ENCODE measurements around the gene NSUN4.
"Not testable (repeated sequence)": the region's sequence is repeated elsewhere in the genome, so short reads cannot be mapped to it uniquely, and the experiment has no call there.

Gene NSUN4

DNA sequence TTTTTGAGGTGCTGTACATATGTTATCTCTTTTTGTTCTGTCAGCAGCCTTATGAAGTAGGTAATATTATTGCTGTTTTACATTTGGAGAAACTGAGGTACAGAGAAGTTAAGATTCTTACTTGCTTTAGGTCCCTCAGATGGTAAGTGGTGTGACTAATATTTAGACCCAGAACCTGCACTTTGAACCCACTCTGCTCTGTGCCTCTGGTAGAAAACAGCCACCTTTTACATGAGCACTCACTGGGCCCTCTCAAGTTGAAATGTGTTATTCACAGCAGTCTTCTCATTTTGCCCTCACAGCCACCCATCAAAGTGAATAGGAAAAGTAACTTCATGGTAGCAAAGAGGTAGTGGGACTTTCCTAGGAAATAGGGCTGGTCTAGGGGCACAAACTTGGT, 4.7 kb downstream of the NSUN4 start:
- in situ Hi-C loops (cut with HindIII; ENCODE audit: low pct_ligation_motif_present, low pct_unique_long_range_greater_than_20kb, low sequenced_read_pairs) = no loop called here
- no peak for DNase-seq

DNA sequence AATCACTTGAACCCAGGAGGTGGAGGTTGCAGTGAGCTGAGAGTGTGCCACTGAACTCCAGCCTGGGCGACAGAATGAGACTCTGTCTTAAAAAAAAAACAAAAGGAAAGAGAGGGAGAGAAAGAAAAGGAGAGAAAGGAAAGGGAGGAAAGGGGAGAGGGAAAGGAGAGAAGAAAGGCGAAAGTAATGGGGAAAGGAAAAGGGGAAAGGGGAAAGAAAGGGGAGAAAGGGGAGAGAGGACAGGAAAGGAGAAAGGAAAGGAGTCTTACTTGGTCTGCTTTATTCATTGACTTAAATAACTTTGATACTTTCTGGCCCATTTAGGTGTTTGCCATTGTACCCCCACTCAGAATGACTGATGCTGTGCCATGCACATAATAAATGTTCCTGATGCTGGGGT, 11.8 kb downstream of the NSUN4 start:
- no peak for DNase-seq
- in situ Hi-C loops (cut with HindIII; ENCODE audit: low pct_ligation_motif_present, low pct_unique_long_range_greater_than_20kb, low sequenced_read_pairs) = no loop called here

DNA sequence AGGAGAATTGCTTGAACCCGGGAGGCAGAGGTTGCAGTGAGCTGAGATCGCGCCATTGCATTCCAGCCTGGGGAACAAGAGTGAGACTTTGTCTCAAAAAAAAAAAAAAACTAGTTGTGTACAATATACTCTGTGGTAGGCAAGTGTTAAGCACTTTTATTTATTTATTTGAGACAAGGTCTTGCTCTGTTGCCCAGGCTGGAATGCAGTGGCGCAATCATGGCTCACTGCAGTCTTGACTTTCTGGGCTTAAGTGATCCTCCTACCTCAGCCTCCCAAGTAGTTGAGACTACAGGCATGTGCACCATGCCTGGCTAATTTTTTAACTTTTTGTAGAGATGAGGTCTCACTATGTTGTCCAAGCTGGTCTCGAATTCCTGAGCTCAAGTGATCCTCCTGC, 15.3 kb downstream of the NSUN4 start:
- in situ Hi-C loops (cut with HindIII; ENCODE audit: low pct_ligation_motif_present, low pct_unique_long_range_greater_than_20kb, low sequenced_read_pairs); DNase-seq: not testable (repeated sequence)

DNA sequence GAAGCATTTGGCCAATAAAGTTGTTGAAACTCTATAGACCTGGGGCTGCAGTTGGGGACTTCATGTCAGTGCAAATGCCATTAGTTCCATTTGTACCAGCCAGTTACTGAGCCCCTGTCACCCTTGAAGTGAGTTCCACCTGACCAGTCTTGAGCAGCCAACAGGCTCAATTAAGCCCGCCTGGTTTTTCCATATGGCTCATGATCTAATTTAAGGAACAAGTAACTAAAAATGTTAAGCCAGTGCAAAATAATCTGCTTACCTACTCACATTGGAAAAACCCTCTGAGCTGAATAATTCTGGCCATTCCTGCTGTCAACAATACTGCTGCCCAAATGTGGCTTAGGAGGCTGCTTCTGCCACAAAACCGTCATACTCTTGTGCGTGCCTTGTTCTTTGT, 21.6 kb downstream of the NSUN4 start:
- in situ Hi-C loops (cut with HindIII; ENCODE audit: low pct_ligation_motif_present, low pct_unique_long_range_greater_than_20kb, low sequenced_read_pairs) = no loop called here
- no peak for DNase-seq

DNA sequence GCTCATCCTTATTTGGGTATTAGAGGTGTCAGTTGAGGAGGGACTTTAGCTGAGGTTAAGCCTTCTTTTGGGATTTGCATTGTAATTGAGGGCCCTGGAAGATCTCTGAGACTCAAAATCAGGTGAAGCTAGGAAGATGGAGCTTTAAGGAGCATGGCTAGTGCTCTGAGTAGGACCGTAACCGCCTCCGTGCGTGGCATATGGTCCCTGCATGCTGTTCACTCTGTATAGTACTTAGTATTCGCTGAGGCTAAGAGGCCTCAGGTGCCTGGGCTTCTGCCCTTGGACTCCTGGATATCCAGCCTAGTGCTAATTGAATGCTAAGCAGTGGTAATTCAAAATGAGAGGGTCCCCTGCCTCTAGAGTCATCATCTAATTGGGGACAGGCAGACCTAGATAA, 22.5 kb downstream of the NSUN4 start:
- in situ Hi-C loops (cut with HindIII; ENCODE audit: low pct_ligation_motif_present, low pct_unique_long_range_greater_than_20kb, low sequenced_read_pairs) = no loop called here
- DNase-seq = no peak

DNA sequence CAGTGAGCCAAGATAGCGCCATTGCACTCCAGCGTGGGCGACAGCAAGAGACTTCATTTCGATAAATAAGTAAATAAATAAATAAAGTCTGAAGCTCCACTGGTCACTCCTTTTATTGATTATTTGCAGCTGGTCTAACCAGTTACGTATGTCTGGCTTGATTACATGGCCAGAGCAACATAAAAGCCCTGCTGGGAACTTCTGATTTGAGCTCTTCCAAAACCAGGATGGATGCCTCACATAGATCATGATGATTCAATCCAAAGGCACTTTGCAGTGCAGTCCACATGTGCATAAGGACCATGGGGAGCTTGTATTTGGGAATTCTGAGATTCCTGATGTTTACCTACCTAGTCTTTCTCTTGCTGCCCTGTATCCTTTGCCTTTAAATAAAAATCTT, 24.0 kb downstream of the NSUN4 start:
- no peak for DNase-seq
- in situ Hi-C loops (cut with HindIII; ENCODE audit: low pct_ligation_motif_present, low pct_unique_long_range_greater_than_20kb, low sequenced_read_pairs) = no loop called here

DNA sequence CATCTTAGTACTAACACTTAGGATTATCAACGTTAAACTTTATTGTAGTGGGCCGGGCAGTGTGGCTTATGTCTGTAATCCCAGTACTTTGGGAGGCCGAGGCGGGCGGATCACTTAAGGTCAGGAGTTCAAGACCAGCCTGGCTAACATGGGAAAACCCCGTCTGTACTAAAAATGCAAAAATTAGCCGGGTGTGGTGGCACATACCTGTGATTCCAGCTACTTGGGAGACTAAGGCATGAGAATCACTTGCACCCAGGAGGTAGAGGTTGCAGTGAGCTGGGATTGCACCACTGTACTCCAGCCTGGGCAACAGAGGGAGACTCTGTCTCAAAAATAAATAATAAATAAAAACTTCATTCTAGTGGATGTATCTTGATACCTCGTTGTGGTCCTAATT, 25.2 kb downstream of the NSUN4 start:
- DNase-seq; in situ Hi-C loops (cut with HindIII; ENCODE audit: low pct_ligation_motif_present, low pct_unique_long_range_greater_than_20kb, low sequenced_read_pairs): not testable (repeated sequence)

DNA sequence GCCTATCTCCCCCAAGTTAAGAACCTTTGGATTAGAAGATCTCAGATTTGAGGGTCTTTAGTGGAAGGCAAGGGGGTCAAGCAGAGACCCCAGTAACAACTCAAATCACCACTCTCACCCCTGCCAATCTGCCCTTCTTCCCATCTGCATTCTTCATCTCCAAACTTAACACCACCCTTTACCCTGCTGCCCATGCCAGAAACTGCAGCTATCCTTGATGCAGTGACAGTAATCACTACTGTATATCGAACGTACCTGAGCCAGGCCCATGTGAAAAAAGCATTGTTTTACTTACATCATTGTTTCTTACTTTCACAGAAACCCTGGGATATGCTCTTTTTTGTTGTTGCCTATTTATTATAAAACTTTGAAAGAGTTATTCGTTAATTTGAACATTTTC, 26.5 kb downstream of the NSUN4 start:
- in situ Hi-C loops (cut with HindIII; ENCODE audit: low pct_ligation_motif_present, low pct_unique_long_range_greater_than_20kb, low sequenced_read_pairs) = no loop called here
- no peak for DNase-seq

DNA sequence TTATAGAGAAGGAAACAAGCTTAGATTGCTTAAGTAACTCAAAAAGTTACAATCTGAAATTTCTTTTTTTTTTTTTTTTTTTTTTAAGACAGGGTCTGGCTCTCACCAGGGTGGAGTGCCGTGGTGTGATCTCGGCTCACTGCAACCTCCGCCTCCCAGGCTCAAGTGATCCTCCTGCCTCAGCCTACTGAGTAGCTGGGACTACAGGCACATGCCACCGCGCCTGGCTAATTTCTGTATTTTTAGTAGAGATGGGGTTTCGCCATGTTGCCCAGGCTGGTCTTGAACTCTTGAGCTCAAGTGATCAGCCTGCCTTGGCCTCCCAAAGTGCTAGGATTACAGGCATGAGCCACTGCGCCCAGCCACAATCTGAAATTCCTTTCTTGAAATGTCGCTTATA, 27.1 kb downstream of the NSUN4 start:
- DNase-seq; in situ Hi-C loops (cut with HindIII; ENCODE audit: low pct_ligation_motif_present, low pct_unique_long_range_greater_than_20kb, low sequenced_read_pairs): not testable (repeated sequence)

DNA sequence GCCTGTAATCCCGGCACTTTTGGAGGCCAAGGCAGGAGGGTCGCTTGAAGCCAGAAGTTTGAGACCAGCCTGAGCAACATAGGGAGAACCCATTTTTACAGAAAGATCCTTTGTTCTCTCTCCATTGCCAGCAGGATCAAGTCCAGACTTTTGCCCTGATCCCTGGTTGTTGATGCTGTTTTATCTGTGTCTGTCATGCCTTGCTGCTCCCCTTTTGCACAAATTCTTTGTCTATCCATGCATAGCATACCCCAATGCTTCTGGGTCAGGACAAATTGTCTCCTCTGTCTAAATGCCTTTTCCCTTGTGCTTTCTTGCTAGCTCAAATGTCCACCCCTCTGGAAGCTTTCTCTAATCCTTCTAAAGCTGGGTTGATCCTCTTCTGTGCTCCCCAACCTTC, 28.2 kb downstream of the NSUN4 start:
- in situ Hi-C loops (cut with HindIII; ENCODE audit: low pct_ligation_motif_present, low pct_unique_long_range_greater_than_20kb, low sequenced_read_pairs) = no loop called here
- peak; percentile 13 for DNase-seq

DNA sequence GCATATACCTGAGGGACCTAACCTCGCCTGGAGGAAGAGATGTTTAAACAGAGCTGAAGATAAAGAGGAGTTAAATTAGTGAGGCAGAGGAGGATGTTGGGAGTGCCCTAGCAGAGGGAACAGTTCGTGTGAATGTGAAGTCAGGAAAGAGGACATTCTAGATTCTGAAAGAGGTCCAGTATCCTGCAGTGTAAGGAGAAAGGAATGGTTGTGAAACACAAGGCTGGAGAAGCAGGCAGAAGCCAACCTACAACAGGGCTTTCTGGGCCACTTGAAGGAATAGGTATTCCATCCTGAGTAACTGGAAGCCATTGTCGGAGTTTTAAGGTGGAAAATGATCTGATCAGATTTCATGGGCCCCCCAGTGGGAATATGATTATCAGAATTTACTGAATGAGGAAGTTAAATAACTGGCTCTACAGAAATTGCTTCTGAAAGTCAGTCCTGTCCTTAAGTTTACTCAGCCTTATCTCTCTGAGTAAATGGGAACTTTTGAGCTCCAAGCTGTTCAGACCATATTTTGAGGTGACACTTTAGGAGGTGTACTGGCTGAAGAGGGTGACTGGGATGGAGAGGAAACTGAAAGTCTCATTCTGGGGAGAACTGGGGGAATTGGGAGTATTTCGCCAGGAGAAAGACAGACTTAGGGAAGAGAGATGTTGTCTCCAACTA, 29.1 kb downstream of the NSUN4 start:
- DNase-seq = no peak
- in situ Hi-C loops (cut with HindIII; ENCODE audit: low pct_ligation_motif_present, low pct_unique_long_range_greater_than_20kb, low sequenced_read_pairs) = no loop called here

DNA sequence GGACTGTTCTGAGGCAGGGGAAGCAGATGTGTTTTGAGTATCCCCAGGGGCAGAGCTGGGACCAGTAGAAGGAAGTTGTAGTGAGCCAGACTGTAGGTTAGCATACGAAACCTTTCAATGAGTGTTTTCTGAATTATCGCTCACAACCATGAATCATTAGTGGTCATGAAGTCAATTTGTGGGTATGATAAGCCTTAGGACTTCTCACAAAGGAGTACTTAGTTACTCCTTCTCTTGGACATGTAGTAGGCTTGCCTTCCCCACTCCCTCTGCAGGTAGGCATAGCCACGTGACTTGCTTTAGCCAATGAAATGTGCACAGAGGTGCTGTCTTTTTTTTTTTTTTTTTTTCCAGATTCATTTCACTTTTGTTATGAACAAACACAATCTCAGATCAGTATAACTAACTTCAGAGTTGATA, 29.6 kb downstream of the NSUN4 start:
- in situ Hi-C loops (cut with HindIII; ENCODE audit: low pct_ligation_motif_present, low pct_unique_long_range_greater_than_20kb, low sequenced_read_pairs) = no loop called here
- DNase-seq = no peak

DNA sequence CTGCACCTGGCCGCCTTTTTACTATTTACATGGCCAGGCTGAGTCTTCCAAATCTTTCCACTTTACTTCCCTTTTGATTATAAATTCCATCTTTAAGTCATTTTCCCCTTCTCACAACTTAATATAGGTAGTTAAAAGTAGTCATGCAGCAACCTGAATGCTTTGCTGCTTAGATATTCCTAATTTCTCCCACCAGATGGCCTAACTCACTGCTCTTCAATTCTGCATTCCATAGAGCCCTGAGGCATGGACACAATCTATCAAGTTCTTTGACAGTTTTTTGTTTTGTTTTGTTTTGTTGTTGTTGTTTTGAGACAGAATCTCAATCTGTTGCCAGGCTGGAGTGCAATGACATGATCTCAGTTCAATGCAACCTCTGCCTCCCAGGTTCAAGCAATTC, 31.8 kb downstream of the NSUN4 start:
- in situ Hi-C loops (cut with HindIII; ENCODE audit: low pct_ligation_motif_present, low pct_unique_long_range_greater_than_20kb, low sequenced_read_pairs) = no loop called here

DNA sequence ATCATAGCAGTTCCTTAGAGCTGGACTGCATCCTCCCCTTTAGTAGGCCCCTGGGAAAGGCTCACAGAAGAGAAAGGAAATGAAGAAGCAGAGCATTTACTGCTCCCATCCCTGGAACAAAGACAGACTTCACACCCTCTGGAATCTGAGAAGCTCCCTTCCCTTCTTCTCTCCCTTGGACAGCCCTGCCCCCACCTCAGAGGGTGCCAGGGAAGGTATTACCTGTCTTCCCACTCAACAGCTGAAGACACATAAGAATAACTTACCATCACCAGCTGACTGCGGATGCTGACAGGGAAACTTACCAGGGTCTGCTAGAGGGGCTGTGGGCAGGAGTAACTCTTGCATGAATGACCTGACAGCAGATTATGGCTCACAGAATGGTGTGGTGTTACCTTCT, 39.4 kb downstream of the NSUN4 start:
- in situ Hi-C loops (cut with HindIII; ENCODE audit: low pct_ligation_motif_present, low pct_unique_long_range_greater_than_20kb, low sequenced_read_pairs) = no loop called here
- DNase-seq = no peak

More for the DNA sequence above, 31.8 kb downstream of the NSUN4 start:
- no peak for DNase-seq

DNA sequence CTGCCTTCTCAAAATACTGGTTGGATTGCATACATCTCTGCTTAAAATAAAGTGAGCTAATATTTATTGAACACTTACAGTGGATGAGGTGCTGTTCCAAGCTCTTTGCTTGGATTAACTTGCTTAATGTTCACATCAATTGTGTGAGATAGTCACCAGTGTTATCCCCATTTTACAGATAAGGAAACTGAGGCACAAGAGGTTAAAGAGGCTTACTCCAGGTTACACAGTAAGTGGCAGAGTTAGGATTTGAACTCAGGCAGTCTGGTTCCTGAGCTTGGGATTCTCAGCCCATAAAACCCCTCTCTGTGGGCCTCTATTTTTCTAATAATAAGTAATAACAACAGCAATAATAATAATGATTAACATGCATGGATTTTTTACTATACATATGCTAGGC, 39.9 kb downstream of the NSUN4 start:
- in situ Hi-C loops (cut with HindIII; ENCODE audit: low pct_ligation_motif_present, low pct_unique_long_range_greater_than_20kb, low sequenced_read_pairs) = no loop called here
- DNase-seq = no peak

DNA sequence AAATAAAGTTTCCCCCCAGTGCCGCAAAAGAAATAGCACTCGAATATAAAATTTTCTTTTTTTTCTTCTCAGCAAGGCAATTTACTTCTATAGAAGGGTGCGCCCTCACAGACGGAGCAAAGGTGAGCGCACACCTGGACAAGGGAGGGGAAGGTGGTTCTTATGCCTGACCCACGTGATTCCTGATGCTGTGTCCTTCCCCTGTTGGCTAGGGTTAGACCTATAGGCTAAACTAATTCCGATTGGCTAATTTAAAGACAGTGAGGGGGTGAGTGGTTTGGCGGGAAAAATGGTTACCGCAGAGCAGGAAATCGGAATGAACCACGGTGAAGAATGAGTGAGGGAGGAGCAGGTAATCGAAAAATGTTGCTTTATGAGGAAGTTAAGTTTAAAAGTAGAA, 52.9 kb downstream of the NSUN4 start:
- in situ Hi-C loops (cut with HindIII; ENCODE audit: low pct_ligation_motif_present, low pct_unique_long_range_greater_than_20kb, low sequenced_read_pairs) = no loop called here
- DNase-seq = no peak

DNA sequence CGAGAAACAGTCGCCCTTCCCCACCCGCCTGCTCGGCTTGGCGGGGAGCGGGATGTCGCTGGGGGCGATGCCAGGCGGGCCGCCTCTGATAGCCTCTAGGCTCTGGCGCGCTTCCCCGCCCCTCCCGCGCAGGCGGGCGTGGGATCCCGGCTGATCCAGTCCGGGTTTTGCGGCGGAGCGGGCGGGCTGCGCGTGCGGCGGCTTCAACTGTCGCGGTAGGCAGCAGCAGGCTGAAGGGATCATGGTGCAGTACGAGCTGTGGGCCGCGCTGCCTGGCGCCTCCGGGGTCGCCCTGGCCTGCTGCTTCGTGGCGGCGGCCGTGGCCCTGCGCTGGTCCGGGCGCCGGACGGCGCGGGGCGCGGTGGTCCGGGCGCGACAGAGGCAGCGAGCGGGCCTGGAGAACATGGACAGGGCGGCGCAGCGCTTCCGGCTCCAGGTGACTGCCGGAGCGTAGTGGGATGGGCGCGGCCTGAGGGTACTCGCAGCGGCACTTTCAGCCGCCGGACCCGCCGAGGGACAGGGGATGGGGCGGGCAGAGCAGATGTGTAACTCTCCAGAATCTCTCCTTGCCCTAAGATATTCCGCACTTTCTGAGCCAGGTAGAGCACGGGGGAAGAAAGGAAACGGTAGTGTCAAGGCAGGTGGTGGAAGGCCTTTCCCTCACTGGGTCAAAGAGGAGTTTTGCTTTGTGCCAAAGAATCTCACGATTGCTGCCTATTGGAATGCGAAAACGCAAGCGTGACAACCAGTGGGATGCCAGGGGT, 53.7 kb downstream of the NSUN4 start, which contains the start of gene FAAH:
TSS of gene FAAH (plus strand) at position 210 of the 764 bp plus-strand sequence. CDS start at position 242, 32 bp downstream.
- in situ Hi-C loops (cut with HindIII; ENCODE audit: low pct_ligation_motif_present, low pct_unique_long_range_greater_than_20kb, low sequenced_read_pairs) = no loop called here

DNA sequence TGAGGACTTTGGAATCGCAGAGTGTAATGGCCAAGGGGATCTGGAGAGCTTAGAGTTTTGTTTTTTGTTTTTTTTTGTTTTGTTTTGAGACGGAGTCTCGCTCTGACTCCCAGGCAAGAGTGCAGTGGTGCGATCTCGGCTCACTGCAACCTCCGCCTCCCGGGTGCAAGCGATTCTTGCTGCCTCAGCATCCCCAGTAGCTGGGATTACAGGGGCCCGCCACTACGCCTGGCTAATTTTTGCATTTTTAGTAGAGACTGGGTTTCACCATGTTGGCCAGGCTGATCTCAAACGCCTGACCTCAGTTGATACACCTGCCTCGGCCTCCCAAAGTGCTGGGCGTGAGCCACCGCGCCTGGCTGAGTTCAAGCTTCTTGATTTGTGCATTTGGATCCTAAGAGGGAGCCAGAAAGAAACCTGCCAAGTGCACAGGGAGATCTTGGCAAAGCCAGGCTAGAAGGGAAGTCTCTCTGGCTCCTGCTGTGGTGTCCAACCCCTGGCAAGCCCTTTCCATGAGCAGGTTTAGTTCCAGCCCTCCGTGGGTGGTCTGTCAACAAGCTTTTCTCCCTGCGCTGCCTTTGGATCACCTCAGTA, 54.4 kb downstream of the NSUN4 start:
- no peak for DNase-seq
- in situ Hi-C loops (cut with HindIII; ENCODE audit: low pct_ligation_motif_present, low pct_unique_long_range_greater_than_20kb, low sequenced_read_pairs) = no loop called here

More for the DNA sequence above, 53.7 kb downstream of the NSUN4 start, which contains the start of gene FAAH:
- DNase-seq = no peak

DNA sequence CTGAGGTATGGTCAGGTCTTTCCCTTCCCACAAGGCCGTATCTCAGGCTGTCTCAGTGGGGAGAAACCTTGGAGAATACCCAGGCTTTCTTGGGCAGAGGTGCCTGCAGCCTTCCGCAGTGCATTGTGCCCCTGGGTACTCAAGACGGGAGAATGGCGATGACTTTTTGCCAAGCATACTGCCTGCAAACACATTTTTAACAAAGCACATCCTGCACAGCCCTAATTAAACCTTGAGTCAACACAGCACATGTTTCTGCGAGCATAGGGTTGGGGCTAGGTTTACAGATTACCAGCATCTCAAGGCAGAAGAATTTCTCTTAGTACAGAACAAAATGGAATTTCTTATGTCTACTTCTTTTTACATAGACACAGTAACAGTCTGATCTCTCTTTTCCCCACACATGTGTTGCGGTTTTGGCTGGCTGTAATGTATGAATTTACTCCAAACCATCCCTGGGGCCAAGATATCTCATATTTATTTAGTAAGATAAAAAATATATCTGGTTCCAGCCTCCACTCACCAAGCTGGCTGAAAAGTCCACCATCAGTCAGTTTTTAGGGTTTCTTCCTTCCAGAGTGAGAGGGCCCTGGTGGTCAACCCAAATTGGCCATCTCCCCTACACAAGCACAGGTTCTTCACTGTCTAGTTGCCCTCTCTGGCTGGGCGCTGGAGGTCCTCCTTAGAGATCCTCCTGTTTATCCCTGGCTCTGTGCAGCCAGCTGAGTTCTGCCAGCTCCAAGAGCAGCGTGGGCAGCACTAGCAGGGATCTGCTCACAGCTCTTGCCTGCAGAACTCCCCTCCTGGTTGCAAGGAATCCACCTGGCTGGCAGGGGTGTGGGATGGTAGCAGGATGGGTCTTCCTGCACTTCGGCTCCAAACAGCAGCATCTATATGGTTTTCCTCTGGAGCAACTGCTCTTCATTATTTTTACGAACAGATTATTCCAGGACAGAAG, 56.1 kb downstream of the NSUN4 start:
- DNase-seq = no peak
- in situ Hi-C loops (cut with HindIII; ENCODE audit: low pct_ligation_motif_present, low pct_unique_long_range_greater_than_20kb, low sequenced_read_pairs) = no loop called here

Data from ACHN (cell line).